Endodermal cell (in vitro differentiated cells): ENCODE results near the gene SPATA4. TPM values are rescaled to one million over a fixed set of nuclear protein-coding genes. Genes with fewer than 3 reads are reported as not detected.

Experiments used
- DNase-seq: peaks from one replicate; pipeline ENCODE4 v3.0.0-alpha.2; 2017
- H3K27ac ChIP-seq: 2 replicates; pipeline ENCODE4 v1.5.1; 2013; ENCODE audit warnings: mild to moderate bottlenecking, low read depth, low read length, moderate library complexity
- H3K27me3 ChIP-seq: 2 replicates; pipeline ENCODE4 v1.6.1; 2013; ENCODE audit warnings: mild to moderate bottlenecking, low read length, moderate library complexity; ENCODE audit not compliant: insufficient read depth, control insufficient read depth, poor library complexity, severe bottlenecking
- H3K36me3 ChIP-seq: 2 replicates; pipeline ENCODE4 v1.7.0; 2013; ENCODE audit warnings: mild to moderate bottlenecking, low read length, moderate library complexity; ENCODE audit not compliant: control insufficient read depth, insufficient read depth
- H3K4me1 ChIP-seq: one replicate; pipeline ENCODE4 v1.7.0; 2013; ENCODE audit warnings: low read length; ENCODE audit not compliant: control insufficient read depth, insufficient read depth
- H3K4me3 ChIP-seq: 2 replicates; pipeline ENCODE4 v1.5.1; 2013; ENCODE audit warnings: mild to moderate bottlenecking, low read length, moderate library complexity
- H3K9ac ChIP-seq: 2 replicates; pipeline ENCODE4 v1.6.1; 2013; ENCODE audit warnings: mild to moderate bottlenecking, low read length, moderate library complexity; ENCODE audit not compliant: poor library complexity, severe bottlenecking; ENCODE audit errors: extremely low read depth
- H3K9me3 ChIP-seq: 2 replicates; pipeline ENCODE4 v1.6.1; 2013; ENCODE audit warnings: mild to moderate bottlenecking, low read length, moderate library complexity; ENCODE audit not compliant: control insufficient read depth
- H3K27ac Mint-ChIP-seq: 2 replicates; pipeline ENCODE4 v1.8.0; 2020; ENCODE audit warnings: mixed read lengths
- H3K27me3 Mint-ChIP-seq: 2 replicates; pipeline ENCODE4 v1.8.0; 2021; ENCODE audit warnings: mild to moderate bottlenecking, mixed read lengths; ENCODE audit not compliant: insufficient read depth
- H3K36me3 Mint-ChIP-seq: 2 replicates; pipeline ENCODE4 v1.8.0; 2020; ENCODE audit warnings: low read depth, mixed read lengths
- H3K4me1 Mint-ChIP-seq: 2 replicates; pipeline ENCODE4 v1.8.0; 2020; ENCODE audit warnings: mixed read lengths
- H3K4me3 Mint-ChIP-seq: 2 replicates; pipeline ENCODE4 v1.8.0; 2020; ENCODE audit warnings: mild to moderate bottlenecking, moderate library complexity, mixed read lengths
- H3K9me3 Mint-ChIP-seq: 2 replicates; pipeline ENCODE4 v1.8.0; 2020; ENCODE audit warnings: mild to moderate bottlenecking, mixed read lengths
- WGBS, 2 experiments: methylation state at CpG; one replicate each; pipeline versions ENCODE4 v1.1.5 to v1.1.7; 2013; ENCODE audit warnings: missing lambda C conversion rate in 2 of 2, mixed read lengths in 1 of 2; ENCODE audit not compliant: insufficient coverage in 1 of 2, insufficient read length in 1 of 2; 5-methylcytosine and 5-hydroxymethylcytosine counted together
- total RNA-seq, 2 donors: library from RNA; stranded (reverse); fragmentation: NEBNext Ultra II Directional in 1 of 2; extraction: Animal tissue kit (Norgen Biotek cat#: 25700) in 1 of 2; gene quantifications; 2 replicates in 1 of 2; 3 replicates in 1 of 2; pipeline ENCODE4 v1.2.1, GENCODE V29; 2021
- TF ChIP-seq, protein P1 (sequence below): fragments of 200-600 bp; sonication (generic); conservative IDR thresholded peaks from 2 replicates; pipeline ENCODE4 v1.5.0; 2021; ENCODE audit warnings: antibody characterized with exemption, mild to moderate bottlenecking

Gene SPATA4
- total RNA-seq, 2 donors from 2014 or later: not detected

DNA sequence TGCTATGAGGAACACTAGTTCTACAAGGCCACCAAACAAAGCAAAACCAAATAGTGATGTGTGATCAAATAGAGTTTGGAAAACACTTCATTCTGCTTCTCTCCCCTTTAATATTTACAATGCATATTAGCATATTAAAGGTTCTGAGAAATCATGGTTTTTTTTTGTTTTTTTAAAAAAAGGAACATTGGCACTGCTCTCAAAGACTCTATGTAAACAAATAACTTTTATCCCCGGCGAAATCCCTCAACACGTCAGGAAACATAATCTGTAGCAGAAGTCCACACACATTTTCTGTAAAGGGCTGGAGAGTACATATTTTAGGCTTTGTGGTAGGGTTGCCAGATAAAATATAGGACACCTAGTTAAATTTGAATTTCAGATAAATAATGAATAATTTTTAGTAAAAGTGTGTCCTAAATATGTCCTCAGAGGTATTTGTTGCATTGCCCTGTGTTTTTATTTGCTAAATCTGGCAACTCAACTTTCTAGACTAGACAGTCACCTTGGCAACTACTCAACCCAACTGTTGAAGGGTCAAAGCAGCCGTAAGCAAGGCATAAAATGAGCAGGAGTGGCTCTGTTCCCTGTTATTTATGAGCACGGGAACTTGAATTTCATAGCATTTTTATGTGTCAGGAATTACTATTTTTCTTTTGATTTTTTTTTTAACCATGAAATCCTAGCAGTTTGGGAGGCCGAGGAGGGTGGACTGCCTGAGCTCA, 8.6 kb downstream of the SPATA4 start:
- Histone ChIP-seq H3K27ac (no peak overlapping the region), H3K9me3 (no peaks in the 10 kb centered on the region), H3K4me3 (no peak overlapping the region), H3K9ac (no peak overlapping the region), H3K36me3 (no peaks in the 10 kb centered on the region), H3K27me3 (no peaks in the 10 kb centered on the region), H3K4me1 (no peaks in the 10 kb centered on the region)
- Mint-ChIP-seq H3K36me3 (no peaks in the 10 kb centered on the region), H3K9me3 (no peaks in the 10 kb centered on the region), H3K27ac (no peak overlapping the region), H3K27me3 (no peaks in the 10 kb centered on the region), H3K4me1 (peaks cover 8% of the 10 kb centered on the region), H3K4me3 (no peak overlapping the region)
- WGBS, 2 experiments: 90 to 92% methylated on average over 2 to 6 of the region's 6 CpGs
- no peak for DNase-seq
- TF ChIP-seq, protein P1, sequence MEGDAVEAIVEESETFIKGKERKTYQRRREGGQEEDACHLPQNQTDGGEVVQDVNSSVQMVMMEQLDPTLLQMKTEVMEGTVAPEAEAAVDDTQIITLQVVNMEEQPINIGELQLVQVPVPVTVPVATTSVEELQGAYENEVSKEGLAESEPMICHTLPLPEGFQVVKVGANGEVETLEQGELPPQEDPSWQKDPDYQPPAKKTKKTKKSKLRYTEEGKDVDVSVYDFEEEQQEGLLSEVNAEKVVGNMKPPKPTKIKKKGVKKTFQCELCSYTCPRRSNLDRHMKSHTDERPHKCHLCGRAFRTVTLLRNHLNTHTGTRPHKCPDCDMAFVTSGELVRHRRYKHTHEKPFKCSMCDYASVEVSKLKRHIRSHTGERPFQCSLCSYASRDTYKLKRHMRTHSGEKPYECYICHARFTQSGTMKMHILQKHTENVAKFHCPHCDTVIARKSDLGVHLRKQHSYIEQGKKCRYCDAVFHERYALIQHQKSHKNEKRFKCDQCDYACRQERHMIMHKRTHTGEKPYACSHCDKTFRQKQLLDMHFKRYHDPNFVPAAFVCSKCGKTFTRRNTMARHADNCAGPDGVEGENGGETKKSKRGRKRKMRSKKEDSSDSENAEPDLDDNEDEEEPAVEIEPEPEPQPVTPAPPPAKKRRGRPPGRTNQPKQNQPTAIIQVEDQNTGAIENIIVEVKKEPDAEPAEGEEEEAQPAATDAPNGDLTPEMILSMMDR: no peak

DNA sequence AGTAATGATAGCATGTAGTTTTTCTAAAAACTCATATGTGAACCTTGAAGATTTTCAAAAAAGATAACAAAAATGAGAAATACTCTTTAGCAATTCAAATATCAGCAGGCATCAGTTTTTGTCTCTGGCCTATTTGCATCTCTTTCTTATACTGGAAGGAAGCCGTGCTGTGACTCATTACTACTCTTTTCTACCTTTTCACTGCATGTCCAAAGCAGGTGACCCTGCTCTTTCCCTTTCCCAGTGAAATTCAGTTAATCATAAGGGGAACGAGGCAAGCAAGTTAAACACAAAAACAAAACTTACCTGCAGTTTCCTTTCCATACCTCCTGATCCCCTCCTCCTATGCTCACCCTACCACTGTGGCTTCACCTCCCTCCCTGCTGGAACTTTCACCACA, 9.3 kb downstream of the SPATA4 start:
- Histone ChIP-seq H3K4me3 (no peak overlapping the region), H3K27ac (no peak overlapping the region), H3K36me3 (no peaks in the 10 kb centered on the region), H3K9ac (no peak overlapping the region), H3K4me1 (no peaks in the 10 kb centered on the region), H3K9me3 (no peaks in the 10 kb centered on the region), H3K27me3 (no peaks in the 10 kb centered on the region)
- Mint-ChIP-seq H3K36me3 (no peaks in the 10 kb centered on the region), H3K4me3 (no peak overlapping the region), H3K27ac (no peak overlapping the region), H3K9me3 (no peaks in the 10 kb centered on the region), H3K4me1 (peaks cover 8% of the 10 kb centered on the region), H3K27me3 (no peaks in the 10 kb centered on the region)
- no peak for DNase-seq
- whole genome bisulfite sequencing, 2 experiments: 66 to 69% methylated on average over 2 of the region's 2 CpGs
- TF ChIP-seq, protein P1: no peak

DNA sequence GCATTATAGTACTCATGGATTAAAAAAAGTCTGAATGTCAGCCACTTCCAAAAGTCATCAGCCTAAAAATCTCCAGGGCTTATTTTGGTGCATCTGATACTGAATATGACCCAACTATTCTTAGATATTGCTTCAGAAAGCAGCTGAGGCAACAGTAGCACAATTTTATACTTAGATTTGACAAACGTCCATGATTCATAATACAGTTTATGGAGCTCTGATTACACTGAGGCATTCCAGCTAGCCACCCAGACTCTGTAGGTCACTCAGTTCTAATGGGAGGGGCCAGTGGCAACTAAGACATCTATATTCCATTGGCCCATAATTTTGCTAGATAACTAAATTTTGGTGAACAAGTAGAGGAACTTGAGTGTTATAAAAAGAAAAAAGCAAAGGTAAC, 10.3 kb downstream of the SPATA4 start:
- no peaks in the 10 kb centered on the region for H3K27me3 Mint-ChIP-seq
- no peaks in the 10 kb centered on the region for H3K36me3 Mint-ChIP-seq
- no peaks in the 10 kb centered on the region for H3K36me3 ChIP-seq
- peaks cover 8% of the 10 kb centered on the region for H3K4me1 Mint-ChIP-seq
- H3K9ac ChIP-seq: no peak overlapping the region
- H3K4me3 Mint-ChIP-seq: no peak overlapping the region
- 72 to 100% methylated on average over 1 of the region's 1 CpG for WGBS, 2 experiments
- no peaks in the 10 kb centered on the region for H3K27me3 ChIP-seq
- no peak overlapping the region for H3K27ac Mint-ChIP-seq
- no peaks in the 10 kb centered on the region for H3K4me1 ChIP-seq
- no peak for DNase-seq
- H3K4me3 ChIP-seq: no peak overlapping the region
- TF ChIP-seq, protein P1: no peak
- H3K9me3 Mint-ChIP-seq: no peaks in the 10 kb centered on the region
- H3K27ac ChIP-seq: no peak overlapping the region
- no peaks in the 10 kb centered on the region for H3K9me3 ChIP-seq
